ENCODE measurements around the gene RAB11FIP4. TPM values are rescaled to one million over a fixed set of nuclear protein-coding genes. Genes with fewer than 3 reads are reported as not detected.
A peak's percentile ranks its signal among the peaks of the same experiment; 100 is the strongest.

RAB11FIP4 gene
- total RNA-seq, 2 donors from 2014 or later, result 16.2 to 21.6 TPM

- DNase-seq (ENCODE audit: low spot score) (peak; percentile 41), ATAC-seq (no peak)
- Mint-ChIP-seq H3K27ac (peak overlapping the region; percentile 94 to 96), H3K4me1 (ENCODE audit: low read depth in 2 of 2) (peaks cover 38 to 40% of the 10 kb centered on the region in 2 donors), H3K27me3 (no peaks in the 10 kb centered on the region), H3K36me3 (no peaks in the 10 kb centered on the region), H3K9me3 (no peaks in the 10 kb centered on the region), H3K4me3 (no peak overlapping the region)
These were observed 106.7 kb downstream of the RAB11FIP4 start for GRCh38 chr17:31497994-31498826.

- peaks cover 24 to 29% of the 10 kb centered on the region in 2 donors for H3K4me1 Mint-ChIP-seq (ENCODE audit: low read depth in 2 of 2)
- ATAC-seq (peak; percentile 59 to 70), DNase-seq (ENCODE audit: low spot score) (peak; percentile 60)
- H3K9me3 Mint-ChIP-seq, result no peaks in the 10 kb centered on the region
- no peaks in the 10 kb centered on the region for H3K36me3 Mint-ChIP-seq
- H3K27me3 Mint-ChIP-seq, result no peaks in the 10 kb centered on the region
- H3K4me3 Mint-ChIP-seq, result no peak overlapping the region
- peak overlapping the region in 1 of 2 donors; percentile 45 for H3K27ac Mint-ChIP-seq
These were observed 108.5 kb downstream of the RAB11FIP4 start for GRCh38 chr17:31499771-31500554.

GRCh38 chr17:31506517-31506916 is 115.0 kb downstream of the RAB11FIP4 start:
- DNase-seq (ENCODE audit: low spot score) (no peak), ATAC-seq (no peak)
- no peak overlapping the region for H3K4me3 Mint-ChIP-seq
- H3K27me3 Mint-ChIP-seq, result no peaks in the 10 kb centered on the region
- peaks cover 43 to 46% of the 10 kb centered on the region in 2 donors for H3K4me1 Mint-ChIP-seq (ENCODE audit: low read depth in 2 of 2)
- peak overlapping the region; percentile 93 to 98 for H3K27ac Mint-ChIP-seq
- no peaks in the 10 kb centered on the region for H3K9me3 Mint-ChIP-seq
- no peaks in the 10 kb centered on the region for H3K36me3 Mint-ChIP-seq

GRCh38 chr17:31508288-31509094 is 117.0 kb downstream of the RAB11FIP4 start:
- no peak for DNase-seq (ENCODE audit: low spot score)
- H3K9me3 Mint-ChIP-seq, result no peaks in the 10 kb centered on the region
- H3K4me3 Mint-ChIP-seq, result peak overlapping the region; percentile 88
- H3K27me3 Mint-ChIP-seq, result no peaks in the 10 kb centered on the region
- H3K27ac Mint-ChIP-seq, result peak overlapping the region; percentile 93 to 98
- H3K4me1 Mint-ChIP-seq (ENCODE audit: low read depth in 2 of 2), result peaks cover 43% of the 10 kb centered on the region in 2 donors
- no peaks in the 10 kb centered on the region for H3K36me3 Mint-ChIP-seq
- peak; percentile 85 to 88 for ATAC-seq

- Mint-ChIP-seq H3K27ac (peak overlapping the region; percentile 93 to 98), H3K4me1 (ENCODE audit: low read depth in 2 of 2) (peaks cover 43% of the 10 kb centered on the region in 2 donors), H3K36me3 (no peaks in the 10 kb centered on the region), H3K9me3 (no peaks in the 10 kb centered on the region), H3K27me3 (no peaks in the 10 kb centered on the region), H3K4me3 (peak overlapping the region; percentile 88)
- DNase-seq (ENCODE audit: low spot score) (no peak), ATAC-seq (peak in 1 of 2 donors; percentile 19)
These were observed 117.8 kb downstream of the RAB11FIP4 start for GRCh38 chr17:31509095-31509804.

- H3K9me3 Mint-ChIP-seq, result no peaks in the 10 kb centered on the region
- peaks cover 41 to 43% of the 10 kb centered on the region in 2 donors for H3K4me1 Mint-ChIP-seq (ENCODE audit: low read depth in 2 of 2)
- H3K36me3 Mint-ChIP-seq, result no peaks in the 10 kb centered on the region
- peak overlapping the region; percentile 88 for H3K4me3 Mint-ChIP-seq
- peak overlapping the region; percentile 93 to 98 for H3K27ac Mint-ChIP-seq
- DNase-seq (ENCODE audit: low spot score) (no peak), ATAC-seq (no peak)
- H3K27me3 Mint-ChIP-seq, result no peaks in the 10 kb centered on the region
These were observed 118.3 kb downstream of the RAB11FIP4 start for GRCh38 chr17:31509805-31510177.

- Mint-ChIP-seq H3K27ac (peak overlapping the region; percentile 93 to 98), H3K27me3 (no peaks in the 10 kb centered on the region), H3K36me3 (no peaks in the 10 kb centered on the region), H3K4me3 (peak overlapping the region; percentile 88), H3K4me1 (ENCODE audit: low read depth in 2 of 2) (peaks cover 39 to 43% of the 10 kb centered on the region in 2 donors), H3K9me3 (no peaks in the 10 kb centered on the region)
- ATAC-seq (no peak), DNase-seq (ENCODE audit: low spot score) (no peak)
These were observed 119.1 kb downstream of the RAB11FIP4 start for GRCh38 chr17:31510308-31511194.

- no peaks in the 10 kb centered on the region for H3K36me3 Mint-ChIP-seq
These were observed 119.7 kb downstream of the RAB11FIP4 start for GRCh38 chr17:31511195-31511578.

GRCh38 chr17:31511580-31511979 is 120.1 kb downstream of the RAB11FIP4 start:
- no peaks in the 10 kb centered on the region for H3K36me3 Mint-ChIP-seq
- ATAC-seq (no peak), DNase-seq (ENCODE audit: low spot score) (no peak)
- no peaks in the 10 kb centered on the region for H3K27me3 Mint-ChIP-seq
- peak overlapping the region; percentile 93 to 98 for H3K27ac Mint-ChIP-seq
- H3K9me3 Mint-ChIP-seq, result no peaks in the 10 kb centered on the region
- peaks cover 35 to 45% of the 10 kb centered on the region in 2 donors for H3K4me1 Mint-ChIP-seq (ENCODE audit: low read depth in 2 of 2)
- H3K4me3 Mint-ChIP-seq, result no peak overlapping the region

More at GRCh38 chr17:31511195-31511578, 119.7 kb downstream of the RAB11FIP4 start:
- Mint-ChIP-seq H3K27ac (peak overlapping the region; percentile 93 to 98), H3K4me1 (ENCODE audit: low read depth in 2 of 2) (peaks cover 38 to 48% of the 10 kb centered on the region in 2 donors), H3K4me3 (peak overlapping the region; percentile 88), H3K27me3 (no peaks in the 10 kb centered on the region), H3K9me3 (no peaks in the 10 kb centered on the region)
- DNase-seq (ENCODE audit: low spot score) (no peak), ATAC-seq (no peak)

- ATAC-seq (no peak), DNase-seq (ENCODE audit: low spot score) (no peak)
- Mint-ChIP-seq H3K9me3 (no peaks in the 10 kb centered on the region), H3K27ac (no peak overlapping the region), H3K4me3 (no peak overlapping the region), H3K36me3 (no peaks in the 10 kb centered on the region), H3K4me1 (ENCODE audit: low read depth in 2 of 2) (peaks cover 33 to 42% of the 10 kb centered on the region in 2 donors), H3K27me3 (no peaks in the 10 kb centered on the region)
These were observed 120.7 kb downstream of the RAB11FIP4 start for GRCh38 chr17:31512104-31512740.

- Mint-ChIP-seq H3K27ac (no peak overlapping the region), H3K4me3 (no peak overlapping the region), H3K27me3 (no peaks in the 10 kb centered on the region), H3K36me3 (no peaks in the 10 kb centered on the region), H3K9me3 (no peaks in the 10 kb centered on the region), H3K4me1 (ENCODE audit: low read depth in 2 of 2) (peaks cover 33 to 40% of the 10 kb centered on the region in 2 donors)
- DNase-seq (ENCODE audit: low spot score) (no peak), ATAC-seq (no peak)
These were observed 121.3 kb downstream of the RAB11FIP4 start for GRCh38 chr17:31512796-31513195.

Measured in natural killer cell treated with Interleukin-12 subunit alpha and Interleukin-12 subunit beta and Interleukin-15 and Interleukin-18, amount 100 ng/mL, for 72 hours (primary cell).